Breast epithelium (tissue), 3 donors: ENCODE data around the gene ITIH6.

Source experiments
- POLR2A ChIP-seq: fragments of 450-650 bp; IDR thresholded peaks from one replicate; pipeline ENCODE4 v1.6.1; 2016; ENCODE audit warnings: antibody characterized with exemption, mild to moderate bottlenecking, moderate library complexity
- TF ChIP-seq, protein P1 (sequence below), 3 donors: fragments of 450-650 bp; IDR thresholded peaks; one replicate each; pipeline ENCODE4 v1.5.1; 2016 to 2017; ENCODE audit warnings: antibody characterized with exemption in 3 of 3, mild to moderate bottlenecking in 3 of 3, moderate library complexity in 3 of 3

DNA sequence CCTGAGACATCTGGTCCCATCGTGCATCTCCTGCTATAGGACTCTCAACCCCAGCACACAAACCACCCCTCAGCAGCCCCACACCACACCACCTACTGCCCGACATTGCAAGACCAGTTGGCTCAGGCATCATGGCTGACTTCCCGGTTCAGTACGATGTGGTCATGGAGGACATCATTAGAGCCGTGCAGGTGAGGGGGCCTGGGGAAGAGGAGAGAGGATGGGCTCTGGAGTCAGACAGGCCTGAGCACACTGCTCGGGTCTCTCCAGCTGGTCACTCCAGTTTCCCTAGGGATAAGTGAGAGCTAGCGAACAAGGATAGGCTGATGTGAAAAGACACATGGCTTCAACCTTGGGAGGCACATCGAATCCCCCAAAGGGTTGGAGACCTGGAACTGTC, 26.7 kb upstream of the ITIH6 start:
- TF ChIP-seq, protein P1, sequence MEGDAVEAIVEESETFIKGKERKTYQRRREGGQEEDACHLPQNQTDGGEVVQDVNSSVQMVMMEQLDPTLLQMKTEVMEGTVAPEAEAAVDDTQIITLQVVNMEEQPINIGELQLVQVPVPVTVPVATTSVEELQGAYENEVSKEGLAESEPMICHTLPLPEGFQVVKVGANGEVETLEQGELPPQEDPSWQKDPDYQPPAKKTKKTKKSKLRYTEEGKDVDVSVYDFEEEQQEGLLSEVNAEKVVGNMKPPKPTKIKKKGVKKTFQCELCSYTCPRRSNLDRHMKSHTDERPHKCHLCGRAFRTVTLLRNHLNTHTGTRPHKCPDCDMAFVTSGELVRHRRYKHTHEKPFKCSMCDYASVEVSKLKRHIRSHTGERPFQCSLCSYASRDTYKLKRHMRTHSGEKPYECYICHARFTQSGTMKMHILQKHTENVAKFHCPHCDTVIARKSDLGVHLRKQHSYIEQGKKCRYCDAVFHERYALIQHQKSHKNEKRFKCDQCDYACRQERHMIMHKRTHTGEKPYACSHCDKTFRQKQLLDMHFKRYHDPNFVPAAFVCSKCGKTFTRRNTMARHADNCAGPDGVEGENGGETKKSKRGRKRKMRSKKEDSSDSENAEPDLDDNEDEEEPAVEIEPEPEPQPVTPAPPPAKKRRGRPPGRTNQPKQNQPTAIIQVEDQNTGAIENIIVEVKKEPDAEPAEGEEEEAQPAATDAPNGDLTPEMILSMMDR (IDR thresholded peaks at IDR 0.05) = no peak
- TF ChIP-seq POLR2A = no peak
